ENCODE data around the gene TANC1. TPM values are rescaled to one million over a fixed set of nuclear protein-coding genes. Genes with fewer than 3 reads are reported as not detected.

TANC1 gene
- total and polyA plus RNA-seq, 11 donors, result 26.6 to 91.1 (median 68.8) TPM

DNA sequence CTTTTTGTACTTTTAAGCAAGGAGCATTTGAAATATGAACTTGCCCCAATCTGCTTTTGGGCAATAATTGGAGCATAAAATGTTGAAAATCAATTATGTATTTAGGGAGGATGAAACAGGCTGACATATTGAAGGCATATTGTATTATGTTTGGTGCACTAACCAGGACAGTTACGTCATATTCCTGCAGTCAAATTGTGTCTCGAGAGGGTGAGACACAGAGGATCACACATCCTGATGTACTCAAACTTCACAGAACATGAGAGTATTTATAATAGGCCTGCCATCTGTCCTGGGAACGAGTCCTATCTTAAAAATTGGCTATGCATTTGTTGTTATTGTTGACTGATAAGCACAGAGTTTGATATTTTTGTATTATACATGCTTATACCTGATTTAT is 44.7 kb downstream of the TANC1 start:
- H3K27ac ChIP-seq, result peak overlapping the region in 2 of 12 donors; percentile 35 to 65
- 26 to 43% (median 31%) methylated on average over 3 of the region's 3 CpGs for WGBS, 4 donors
- intact Hi-C loops (cut with DNase I), result loop anchor here in 2 of 10 donors (5.0 kb wide), 2 partner anchors 41 to 46 kb away; partner anchors contain the start of gene TANC1 (in 1 of the 2)
- no peak for DNase-seq
- TF ChIP-seq, protein P1, sequence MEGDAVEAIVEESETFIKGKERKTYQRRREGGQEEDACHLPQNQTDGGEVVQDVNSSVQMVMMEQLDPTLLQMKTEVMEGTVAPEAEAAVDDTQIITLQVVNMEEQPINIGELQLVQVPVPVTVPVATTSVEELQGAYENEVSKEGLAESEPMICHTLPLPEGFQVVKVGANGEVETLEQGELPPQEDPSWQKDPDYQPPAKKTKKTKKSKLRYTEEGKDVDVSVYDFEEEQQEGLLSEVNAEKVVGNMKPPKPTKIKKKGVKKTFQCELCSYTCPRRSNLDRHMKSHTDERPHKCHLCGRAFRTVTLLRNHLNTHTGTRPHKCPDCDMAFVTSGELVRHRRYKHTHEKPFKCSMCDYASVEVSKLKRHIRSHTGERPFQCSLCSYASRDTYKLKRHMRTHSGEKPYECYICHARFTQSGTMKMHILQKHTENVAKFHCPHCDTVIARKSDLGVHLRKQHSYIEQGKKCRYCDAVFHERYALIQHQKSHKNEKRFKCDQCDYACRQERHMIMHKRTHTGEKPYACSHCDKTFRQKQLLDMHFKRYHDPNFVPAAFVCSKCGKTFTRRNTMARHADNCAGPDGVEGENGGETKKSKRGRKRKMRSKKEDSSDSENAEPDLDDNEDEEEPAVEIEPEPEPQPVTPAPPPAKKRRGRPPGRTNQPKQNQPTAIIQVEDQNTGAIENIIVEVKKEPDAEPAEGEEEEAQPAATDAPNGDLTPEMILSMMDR (IDR thresholded peaks at IDR 0.05), result no peak
- TF ChIP-seq POLR2A (IDR thresholded peaks at IDR 0.05), result no peak
- peak; percentile 45 to 64 (median 56) for ATAC-seq
- peaks cover 2 to 49% (median 31%) of the 10 kb centered on the region in 12 donors for H3K4me1 ChIP-seq
- H3K9me3 ChIP-seq, result peaks cover 0 to 23% (median 10%) of the 10 kb centered on the region in 12 donors
- H3K36me3 ChIP-seq, result peaks cover 0 to 21% (median 0%) of the 10 kb centered on the region in 9 donors
- H3K27me3 ChIP-seq, result no peaks in the 10 kb centered on the region
- no peak overlapping the region for H3K4me3 ChIP-seq

DNA sequence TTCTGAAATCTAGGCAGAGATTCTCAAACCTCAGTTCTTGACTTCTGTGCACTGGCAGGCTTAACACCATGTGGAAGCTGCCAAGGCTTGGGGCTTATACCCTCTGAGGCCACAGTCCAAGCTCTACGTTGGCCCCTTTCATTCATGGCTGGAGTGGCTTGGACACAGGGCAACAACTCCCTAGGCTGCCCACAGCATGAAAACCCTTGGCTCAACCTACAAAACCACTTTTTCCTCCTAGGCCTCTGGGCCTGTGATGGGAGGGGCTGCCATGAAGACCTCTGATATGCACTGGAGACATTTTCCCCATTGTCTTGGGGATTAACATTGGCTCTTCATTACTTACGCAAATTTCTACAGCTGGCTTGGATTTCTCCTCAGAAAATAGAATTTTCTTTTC is 46.7 kb downstream of the TANC1 start:
- WGBS, 4 donors, result 92 to 97% (median 97%) methylated on average over 2 of the region's 2 CpGs
- Histone ChIP-seq H3K27ac (no peak overlapping the region), H3K27me3 (no peaks in the 10 kb centered on the region), H3K4me3 (no peak overlapping the region), H3K9me3 (peaks cover 0 to 23% (median 10%) of the 10 kb centered on the region in 12 donors), H3K4me1 (peaks cover 2 to 53% (median 28%) of the 10 kb centered on the region in 12 donors), H3K36me3 (peaks cover 0 to 21% (median 0%) of the 10 kb centered on the region in 9 donors)
- intact Hi-C loops (cut with DNase I), result no loop called here
- TF ChIP-seq, protein P1 (IDR thresholded peaks at IDR 0.05), result no peak
- no peak for TF ChIP-seq POLR2A (IDR thresholded peaks at IDR 0.05)
- ATAC-seq (no peak), DNase-seq (no peak)

DNA sequence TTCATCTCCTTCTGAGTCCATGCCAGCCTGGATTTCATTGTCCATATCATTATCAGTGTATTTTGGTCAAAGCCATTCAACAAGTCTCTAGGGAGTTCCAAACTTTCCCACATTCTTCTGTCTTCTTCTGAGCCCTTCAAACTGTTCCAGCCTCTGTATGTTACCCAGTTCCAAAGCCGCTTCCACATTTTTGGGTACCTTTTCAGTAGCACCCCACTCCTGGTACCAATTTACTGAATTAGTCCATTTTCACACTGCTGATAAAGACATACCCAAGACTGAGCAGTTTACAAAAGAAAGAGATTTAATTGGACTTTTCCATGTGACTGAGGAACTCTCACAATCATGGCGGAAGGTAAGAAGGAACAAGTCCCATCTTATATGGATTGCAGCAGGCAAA is 47.4 kb downstream of the TANC1 start:
- intact Hi-C loops (cut with DNase I), result no loop called here
- Histone ChIP-seq H3K36me3 (peaks cover 0 to 21% (median 0%) of the 10 kb centered on the region in 9 donors), H3K4me3 (no peak overlapping the region), H3K9me3 (peaks cover 0 to 23% (median 10%) of the 10 kb centered on the region in 12 donors), H3K4me1 (peaks cover 2 to 54% (median 24%) of the 10 kb centered on the region in 12 donors), H3K27ac (no peak overlapping the region), H3K27me3 (no peaks in the 10 kb centered on the region)
- ATAC-seq (no peak), DNase-seq (no peak)
- 96 to 100% (median 99%) methylated on average over 2 of the region's 2 CpGs for WGBS, 4 donors
- TF ChIP-seq, protein P1 (IDR thresholded peaks at IDR 0.05), result no peak
- TF ChIP-seq POLR2A (IDR thresholded peaks at IDR 0.05), result no peak

DNA sequence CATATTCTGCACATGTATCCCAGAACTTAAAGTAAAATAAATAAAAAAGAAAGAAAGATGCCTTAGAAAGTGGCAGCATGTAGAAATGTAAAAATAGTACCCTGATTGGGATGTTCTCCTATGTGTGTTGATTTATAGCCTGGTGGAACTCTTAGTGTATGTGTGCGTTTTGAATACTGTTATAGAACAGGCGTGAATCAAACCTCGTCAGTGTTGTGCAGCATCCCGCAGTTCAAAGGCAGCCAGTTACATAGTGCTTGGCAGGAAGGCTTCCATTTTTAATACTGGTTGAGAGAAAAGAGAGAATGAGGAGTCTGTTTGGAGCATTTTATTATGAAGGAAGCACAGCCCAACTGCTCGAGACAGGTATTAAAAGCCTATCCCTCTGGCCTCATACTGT is 49.4 kb downstream of the TANC1 start:
- ATAC-seq (no peak), DNase-seq (no peak)
- intact Hi-C loops (cut with DNase I), result no loop called here
- Histone ChIP-seq H3K4me3 (no peak overlapping the region), H3K36me3 (peaks cover 0 to 16% (median 0%) of the 10 kb centered on the region in 9 donors), H3K27ac (no peak overlapping the region), H3K4me1 (peaks cover 0 to 59% (median 19%) of the 10 kb centered on the region in 12 donors), H3K27me3 (no peaks in the 10 kb centered on the region), H3K9me3 (peaks cover 0 to 23% (median 10%) of the 10 kb centered on the region in 12 donors)
- TF ChIP-seq, protein P1 (IDR thresholded peaks at IDR 0.05), result no peak
- TF ChIP-seq POLR2A (IDR thresholded peaks at IDR 0.05), result no peak
- WGBS, 4 donors, result 67 to 79% (median 75%) methylated on average over 5 of the region's 5 CpGs
